Epithelial cell of esophagus (primary cell): ENCODE results near the gene ANKRD44.
A peak's percentile ranks its signal among the peaks of the same experiment; 100 is the strongest.

Experiments
- DNase-seq: peaks from one replicate; pipeline ENCODE4 v3.0.0; 2010; ENCODE audit warnings: low read depth
- H3K4me3 ChIP-seq: 2 replicates; pipeline ENCODE4 v1.5.1; 2011; ENCODE audit warnings: mild to moderate bottlenecking, low read length, control low read depth
- CTCF ChIP-seq: IDR thresholded peaks from 2 replicates; pipeline ENCODE4 v1.5.1; 2011; ENCODE audit warnings: low read depth, mild to moderate bottlenecking, low read length, control low read depth, inconsistent platforms; ENCODE audit not compliant: insufficient read depth; ENCODE audit errors: missing control alignments

ANKRD44 gene

GRCh38 chr2:196980001-196980400, 330.6 kb downstream of the ANKRD44 start:
- no peak for DNase-seq
- TF ChIP-seq CTCF: no peak
- H3K4me3 ChIP-seq: no peak overlapping the region

GRCh38 chr2:196977507-196977906, 333.1 kb downstream of the ANKRD44 start:
- H3K4me3 ChIP-seq: no peak overlapping the region
- no peak for TF ChIP-seq CTCF
- no peak for DNase-seq

- no peak for DNase-seq
- no peak for TF ChIP-seq CTCF
- H3K4me3 ChIP-seq: no peak overlapping the region
These were observed 335.6 kb downstream of the ANKRD44 start for GRCh38 chr2:196974970-196975369.

- no peak overlapping the region for H3K4me3 ChIP-seq
- no peak for TF ChIP-seq CTCF
- DNase-seq: peak; percentile 44
These were observed 338.9 kb downstream of the ANKRD44 start for GRCh38 chr2:196971574-196972279.

- H3K4me3 ChIP-seq: no peak overlapping the region
- DNase-seq: no peak
- no peak for TF ChIP-seq CTCF
These were observed 340.5 kb downstream of the ANKRD44 start for GRCh38 chr2:196970099-196970498.

- no peak for TF ChIP-seq CTCF
- no peak for DNase-seq
- H3K4me3 ChIP-seq: no peak overlapping the region
These were observed 342.1 kb downstream of the ANKRD44 start for GRCh38 chr2:196968516-196968915.

GRCh38 chr2:196967775-196968174, 342.8 kb downstream of the ANKRD44 start:
- DNase-seq: no peak
- no peak for TF ChIP-seq CTCF
- H3K4me3 ChIP-seq: no peak overlapping the region
